ENCODE measurements around the gene UNC5B. TPM values are rescaled to one million over a fixed set of nuclear protein-coding genes. Genes with fewer than 3 reads are reported as not detected.

The UNC5B gene
- total RNA-seq, 1 donor: 9.9 TPM

DNA sequence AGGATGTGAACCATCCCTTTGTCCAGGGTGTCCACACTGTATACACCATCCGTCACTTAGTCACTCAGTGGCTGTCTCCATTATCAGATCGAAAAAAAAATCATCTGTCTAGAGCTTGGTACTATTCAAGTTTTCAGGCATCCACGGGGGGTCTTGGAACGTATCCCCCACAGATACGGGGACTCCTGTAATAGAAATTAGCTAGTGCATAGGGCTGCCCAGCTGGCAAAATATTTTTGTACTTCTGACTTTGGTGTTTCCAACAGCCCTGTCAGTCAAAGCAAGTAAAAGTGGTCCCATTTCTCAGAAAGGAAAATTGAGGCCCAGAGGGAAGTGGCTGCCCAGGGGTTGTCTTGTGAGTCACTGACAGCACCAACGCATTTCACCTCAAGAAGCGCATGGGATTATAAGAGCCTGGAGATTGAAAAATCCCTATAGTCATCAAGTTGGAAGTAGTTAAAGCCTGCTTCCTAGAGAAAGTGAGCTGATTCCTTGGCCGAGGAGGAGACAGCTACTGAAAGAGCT lies 54.6 kb downstream of the UNC5B start:
- no peak for DNase-seq (ENCODE audit: low read depth)
- no peak overlapping the region for H3K4me3 ChIP-seq (ENCODE audit: low read depth, low read length)
- TF ChIP-seq, protein P1, sequence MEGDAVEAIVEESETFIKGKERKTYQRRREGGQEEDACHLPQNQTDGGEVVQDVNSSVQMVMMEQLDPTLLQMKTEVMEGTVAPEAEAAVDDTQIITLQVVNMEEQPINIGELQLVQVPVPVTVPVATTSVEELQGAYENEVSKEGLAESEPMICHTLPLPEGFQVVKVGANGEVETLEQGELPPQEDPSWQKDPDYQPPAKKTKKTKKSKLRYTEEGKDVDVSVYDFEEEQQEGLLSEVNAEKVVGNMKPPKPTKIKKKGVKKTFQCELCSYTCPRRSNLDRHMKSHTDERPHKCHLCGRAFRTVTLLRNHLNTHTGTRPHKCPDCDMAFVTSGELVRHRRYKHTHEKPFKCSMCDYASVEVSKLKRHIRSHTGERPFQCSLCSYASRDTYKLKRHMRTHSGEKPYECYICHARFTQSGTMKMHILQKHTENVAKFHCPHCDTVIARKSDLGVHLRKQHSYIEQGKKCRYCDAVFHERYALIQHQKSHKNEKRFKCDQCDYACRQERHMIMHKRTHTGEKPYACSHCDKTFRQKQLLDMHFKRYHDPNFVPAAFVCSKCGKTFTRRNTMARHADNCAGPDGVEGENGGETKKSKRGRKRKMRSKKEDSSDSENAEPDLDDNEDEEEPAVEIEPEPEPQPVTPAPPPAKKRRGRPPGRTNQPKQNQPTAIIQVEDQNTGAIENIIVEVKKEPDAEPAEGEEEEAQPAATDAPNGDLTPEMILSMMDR (IDR thresholded peaks at IDR 0.05; ENCODE audit: insufficient read depth, low read depth, low read length): no peak

DNA sequence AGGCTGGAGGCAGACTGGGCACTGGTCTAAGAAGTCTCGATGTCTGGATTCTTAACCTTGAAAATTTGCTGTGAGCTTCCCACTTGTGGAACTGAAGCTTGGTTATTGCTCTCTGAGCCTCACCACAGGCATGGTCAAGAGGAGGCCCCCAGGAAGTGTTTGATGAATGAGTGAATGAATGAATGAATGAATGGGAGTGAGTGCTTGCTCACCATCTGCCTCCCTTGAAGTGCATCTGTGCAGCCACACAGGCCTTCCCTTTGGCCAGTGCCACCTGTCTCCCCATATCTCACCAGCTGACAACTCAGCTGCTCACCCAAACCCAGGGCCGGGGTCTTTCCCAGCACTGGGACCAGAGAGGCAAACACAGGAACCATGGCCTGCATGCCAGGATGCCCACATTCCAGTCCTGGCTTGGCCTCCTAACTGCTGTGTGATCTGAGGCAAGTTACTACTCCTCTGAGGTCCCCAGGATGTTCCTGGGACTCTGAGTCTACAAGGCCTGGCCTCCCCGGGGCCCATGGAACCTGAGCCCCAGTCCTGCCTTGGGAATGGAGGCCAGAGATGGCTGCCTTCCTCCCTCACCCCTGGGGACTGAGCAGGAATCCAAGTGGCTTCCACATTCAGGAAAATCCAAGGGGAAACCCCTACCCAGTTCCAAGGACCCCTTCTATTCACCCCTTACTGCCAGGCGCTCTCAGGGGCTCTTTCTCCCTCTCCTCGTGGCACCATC lies 55.3 kb downstream of the UNC5B start:
- no peak overlapping the region for H3K4me3 ChIP-seq (ENCODE audit: low read depth, low read length)
- DNase-seq (ENCODE audit: low read depth): no peak
- TF ChIP-seq, protein P1 (IDR thresholded peaks at IDR 0.05; ENCODE audit: insufficient read depth, low read depth, low read length): no peak

- DNase-seq (ENCODE audit: low read depth): peak; percentile 60
Measured at GRCh38 chr10:71268247-71268691, 55.9 kb downstream of the UNC5B start.

DNA sequence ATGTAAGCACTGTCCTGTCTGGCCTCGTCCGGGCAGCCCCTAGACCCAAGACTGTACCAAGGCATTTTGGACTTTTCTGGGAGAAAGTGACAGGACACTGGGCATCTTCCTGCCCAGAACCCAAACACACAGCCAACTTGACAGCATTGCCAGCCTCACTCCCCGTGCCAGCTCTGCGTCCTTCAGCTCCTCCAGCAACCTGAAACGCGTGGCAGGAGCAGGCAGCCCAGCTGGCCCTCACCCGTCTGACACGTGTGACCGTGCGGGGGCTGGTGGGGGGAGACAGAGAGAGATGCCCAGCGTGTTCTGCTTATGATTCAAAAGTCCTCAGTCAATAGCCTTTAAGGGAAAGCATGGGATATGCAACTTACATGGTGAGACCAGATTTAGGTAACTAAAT lies 56.4 kb downstream of the UNC5B start:
- H3K4me3 ChIP-seq (ENCODE audit: low read depth, low read length): no peak overlapping the region
- peak; percentile 21 for DNase-seq (ENCODE audit: low read depth)
- TF ChIP-seq, protein P1 (IDR thresholded peaks at IDR 0.05; ENCODE audit: insufficient read depth, low read depth, low read length): no peak

More at GRCh38 chr10:71268247-71268691, 55.9 kb downstream of the UNC5B start:
- TF ChIP-seq, protein P1 (IDR thresholded peaks at IDR 0.05; ENCODE audit: insufficient read depth, low read depth, low read length): peak; percentile 85
- no peak overlapping the region for H3K4me3 ChIP-seq (ENCODE audit: low read depth, low read length)

DNA sequence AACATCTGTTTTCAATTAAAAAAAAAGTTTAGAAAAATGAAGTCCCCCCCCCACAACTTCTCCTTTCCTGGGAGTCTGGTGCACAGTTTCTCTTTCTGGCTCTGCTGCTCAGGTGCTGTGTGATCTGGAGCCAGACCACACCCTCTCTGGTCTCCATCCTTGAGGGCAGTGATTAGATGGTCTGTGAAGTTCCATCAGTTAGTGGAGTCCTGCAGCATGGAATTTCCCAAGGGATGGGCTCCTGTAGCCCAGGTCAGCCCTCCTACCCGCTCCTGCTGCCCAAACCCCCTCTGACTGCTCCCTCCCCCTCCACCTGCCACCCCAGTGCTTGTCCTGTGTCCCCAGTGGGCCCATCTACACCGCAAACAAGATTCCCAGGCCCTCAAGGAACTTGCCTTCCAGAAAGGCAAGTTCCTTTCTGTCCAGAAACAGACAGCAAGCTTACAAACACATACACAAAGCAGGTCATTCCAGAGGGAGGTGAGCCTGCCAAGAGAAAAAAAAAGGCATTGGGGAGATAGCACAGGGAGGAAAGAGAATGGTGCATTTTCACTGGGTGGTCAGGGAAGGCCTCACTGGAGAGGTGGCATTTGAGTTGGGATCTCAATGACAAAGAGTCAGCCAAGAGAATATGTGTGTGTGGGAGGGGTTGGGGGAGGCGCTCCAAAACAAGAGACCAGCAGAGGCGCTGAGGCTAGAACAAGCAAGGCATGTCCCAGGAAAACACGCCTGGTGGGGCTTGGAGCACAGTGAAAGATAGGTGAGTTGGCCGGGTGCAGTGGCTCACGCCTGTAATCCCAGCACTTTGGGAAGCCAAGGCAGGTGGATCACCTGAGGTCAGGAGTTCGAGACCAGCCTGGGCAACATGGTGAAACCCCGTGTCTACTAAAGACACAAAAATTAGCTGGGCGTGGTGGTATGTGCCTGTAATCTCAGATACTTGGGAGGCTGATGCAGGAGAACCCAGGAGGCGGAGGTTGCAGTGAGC lies 57.2 kb downstream of the UNC5B start:
- TF ChIP-seq, protein P1 (IDR thresholded peaks at IDR 0.05; ENCODE audit: insufficient read depth, low read depth, low read length): no peak
- H3K4me3 ChIP-seq (ENCODE audit: low read depth, low read length): no peak overlapping the region
- peak; percentile 48 for DNase-seq (ENCODE audit: low read depth)

DNA sequence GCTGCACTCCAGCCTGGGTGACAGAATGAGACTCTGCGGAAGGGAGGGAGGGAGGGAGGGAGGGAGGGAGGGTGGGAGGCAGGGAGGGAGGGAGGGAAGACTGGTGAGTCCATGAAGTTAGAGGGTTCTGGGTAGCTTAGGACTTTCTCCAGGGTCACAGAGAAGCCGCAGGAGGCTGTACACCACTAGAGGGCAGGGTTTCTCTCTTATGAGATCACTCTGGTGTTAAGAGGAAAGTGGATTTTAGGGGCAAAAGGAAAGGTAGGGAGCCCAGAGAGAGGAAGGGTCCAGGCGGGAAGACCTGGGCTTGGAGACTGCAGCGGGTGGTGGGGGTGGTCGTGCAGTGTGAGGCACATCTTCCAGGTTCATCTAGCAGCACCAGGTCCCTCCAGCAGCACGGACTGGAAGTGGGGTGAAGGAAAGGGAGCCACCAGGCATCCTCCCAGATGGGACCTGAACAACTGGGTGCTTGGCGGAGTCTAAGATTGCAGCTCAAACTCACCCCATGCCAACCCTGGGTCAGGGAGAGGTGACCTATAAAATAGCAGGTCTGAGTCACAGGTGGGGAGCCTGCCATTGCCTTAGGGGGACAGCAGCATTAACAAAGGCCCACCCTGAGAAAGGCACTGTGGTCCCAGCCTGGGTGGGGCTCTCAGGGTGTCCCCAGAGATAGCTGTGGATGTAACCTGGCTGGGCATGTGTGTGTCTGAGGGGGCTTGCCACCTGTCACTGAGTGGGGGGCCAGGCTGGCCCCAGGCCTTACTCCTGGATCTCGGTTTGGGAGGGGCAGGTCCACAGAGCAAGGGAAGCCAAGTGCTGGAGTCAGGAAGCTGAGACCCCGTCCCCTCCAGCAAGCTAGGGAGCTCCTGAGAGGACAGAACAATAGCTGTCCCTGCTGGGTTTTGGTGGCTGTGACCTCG lies 58.2 kb downstream of the UNC5B start:
- peak; percentile 88 for DNase-seq (ENCODE audit: low read depth)
- TF ChIP-seq, protein P1 (IDR thresholded peaks at IDR 0.05; ENCODE audit: insufficient read depth, low read depth, low read length): peak; percentile 76
- no peak overlapping the region for H3K4me3 ChIP-seq (ENCODE audit: low read depth, low read length)

Data from fibroblast of villous mesenchyme (primary cell).